ENCODE data around the gene CEACAM7. TPM values are rescaled to one million over a fixed set of nuclear protein-coding genes. Genes with fewer than 3 reads are reported as not detected.

CEACAM7 gene
- total RNA-seq, 1 experiment from 2014 or later, result not detected

DNA sequence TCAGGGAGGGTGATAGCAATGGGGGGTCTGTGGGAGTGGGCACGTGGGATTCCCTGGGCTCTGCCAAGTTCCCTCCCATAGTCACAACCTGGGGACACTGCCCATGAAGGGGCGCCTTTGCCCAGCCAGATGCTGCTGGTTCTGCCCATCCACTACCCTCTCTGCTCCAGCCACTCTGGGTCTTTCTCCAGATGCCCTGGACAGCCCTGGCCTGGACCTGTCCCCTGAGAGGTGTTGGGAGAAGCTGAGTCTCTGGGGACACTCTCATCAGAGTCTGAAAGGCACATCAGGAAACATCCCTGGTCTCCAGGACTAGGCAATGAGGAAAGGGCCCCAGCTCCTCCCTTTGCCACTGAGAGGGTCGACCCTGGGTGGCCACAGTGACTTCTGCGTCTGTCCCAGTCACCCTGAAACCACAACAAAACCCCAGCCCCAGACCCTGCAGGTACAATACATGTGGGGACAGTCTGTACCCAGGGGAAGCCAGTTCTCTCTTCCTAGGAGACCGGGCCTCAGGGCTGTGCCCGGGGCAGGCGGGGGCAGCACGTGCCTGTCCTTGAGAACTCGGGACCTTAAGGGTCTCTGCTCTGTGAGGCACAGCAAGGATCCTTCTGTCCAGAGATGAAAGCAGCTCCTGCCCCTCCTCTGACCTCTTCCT, 9.3 kb upstream of the CEACAM7 start:
- Mint-ChIP-seq H3K4me1 (no peaks in the 10 kb centered on the region), H3K27me3 (ENCODE audit: low read depth) (no peaks in the 10 kb centered on the region; the same call in 1 of the 2 replicates), H3K27ac (no peak overlapping the region), H3K4me3 (no peak overlapping the region), H3K9me3 (peaks cover 82 to 96% of the 10 kb centered on the region in 2 experiments), H3K36me3 (ENCODE audit: insufficient read depth in 1 of 3, low read depth in 3 of 3) (peaks cover 0 to 27% (median 5%) of the 10 kb centered on the region in 3 experiments; a peak in 5 of 7 replicates)
- TF ChIP-seq, protein P1, sequence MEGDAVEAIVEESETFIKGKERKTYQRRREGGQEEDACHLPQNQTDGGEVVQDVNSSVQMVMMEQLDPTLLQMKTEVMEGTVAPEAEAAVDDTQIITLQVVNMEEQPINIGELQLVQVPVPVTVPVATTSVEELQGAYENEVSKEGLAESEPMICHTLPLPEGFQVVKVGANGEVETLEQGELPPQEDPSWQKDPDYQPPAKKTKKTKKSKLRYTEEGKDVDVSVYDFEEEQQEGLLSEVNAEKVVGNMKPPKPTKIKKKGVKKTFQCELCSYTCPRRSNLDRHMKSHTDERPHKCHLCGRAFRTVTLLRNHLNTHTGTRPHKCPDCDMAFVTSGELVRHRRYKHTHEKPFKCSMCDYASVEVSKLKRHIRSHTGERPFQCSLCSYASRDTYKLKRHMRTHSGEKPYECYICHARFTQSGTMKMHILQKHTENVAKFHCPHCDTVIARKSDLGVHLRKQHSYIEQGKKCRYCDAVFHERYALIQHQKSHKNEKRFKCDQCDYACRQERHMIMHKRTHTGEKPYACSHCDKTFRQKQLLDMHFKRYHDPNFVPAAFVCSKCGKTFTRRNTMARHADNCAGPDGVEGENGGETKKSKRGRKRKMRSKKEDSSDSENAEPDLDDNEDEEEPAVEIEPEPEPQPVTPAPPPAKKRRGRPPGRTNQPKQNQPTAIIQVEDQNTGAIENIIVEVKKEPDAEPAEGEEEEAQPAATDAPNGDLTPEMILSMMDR (conservative IDR thresholded peaks at IDR 0.05), result no peak
- H4K20me1 ChIP-seq (ENCODE audit: control insufficient read depth, insufficient read depth, insufficient read length), result no peaks in the 10 kb centered on the region
- H3K4ac ChIP-seq (ENCODE audit: low read depth, low read length), result no peak overlapping the region
- H2BK12ac ChIP-seq (ENCODE audit: insufficient read length, low read depth, low read length), result no peak overlapping the region
- no peak overlapping the region for H3K4me2 ChIP-seq (ENCODE audit: insufficient read depth, insufficient read length, low read length)
- WGBS (ENCODE audit: extremely low coverage, insufficient read length, low lambda C conversion rate), result no CpG with 5 or more reads among the region's 9 CpGs
- H3K9me3 ChIP-seq (ENCODE audit: control insufficient read depth, low read depth, low read length), result peaks cover 51% of the 10 kb centered on the region
- no peak overlapping the region for H2AK5ac ChIP-seq (ENCODE audit: insufficient read length, low read length)
- H4K8ac ChIP-seq (replicated peaks; ENCODE audit: insufficient read length, low read depth, low read length), result no peak overlapping the region
- H3K18ac ChIP-seq (ENCODE audit: insufficient read length, low read depth, low read length), result no peak overlapping the region
- H3K79me1 ChIP-seq (ENCODE audit: insufficient read depth, low read depth, low read length, poor library complexity, severe bottlenecking), result no peaks in the 10 kb centered on the region
- H4K5ac ChIP-seq (ENCODE audit: insufficient read length, low read depth, low read length), result no peak overlapping the region
- H2BK15ac ChIP-seq (ENCODE audit: low read depth, low read length), result no peak overlapping the region
- no peaks in the 10 kb centered on the region for H3K27me3 ChIP-seq (ENCODE audit: insufficient read depth, low read length)
- no peak overlapping the region for H2AFZ ChIP-seq (ENCODE audit: low read length)
- no peak overlapping the region for H3K56ac ChIP-seq (ENCODE audit: insufficient read length, low read depth, low read length)
- no peaks in the 10 kb centered on the region for H3K23me2 ChIP-seq (ENCODE audit: insufficient read length, low read depth, low read length, poor library complexity, severe bottlenecking)
- H3K14ac ChIP-seq (ENCODE audit: insufficient read depth, low read length), result no peak overlapping the region
- no peak overlapping the region for H2BK120ac ChIP-seq (ENCODE audit: low read depth, low read length, poor library complexity, severe bottlenecking)
- no peak overlapping the region for H3K23ac ChIP-seq (ENCODE audit: insufficient read length, low read depth, low read length)
- DNase-seq, result peak; percentile 11
- H2BK5ac ChIP-seq (ENCODE audit: insufficient read length, low read length), result no peak overlapping the region
- H4K91ac ChIP-seq (ENCODE audit: insufficient read length, low read depth, low read length), result no peak overlapping the region
- no peaks in the 10 kb centered on the region for H3K4me1 ChIP-seq (ENCODE audit: insufficient read depth, low read length)
- H2BK20ac ChIP-seq (ENCODE audit: low read depth, low read length, poor library complexity, severe bottlenecking), result no peak overlapping the region
- H3T11ph ChIP-seq (ENCODE audit: low read length), result no peak overlapping the region
- H3K27ac ChIP-seq (ENCODE audit: insufficient read length, low read depth, low read length), result no peak overlapping the region
- H3K9ac ChIP-seq (ENCODE audit: extremely low read depth, insufficient read length, low read length), result no peak overlapping the region
- no peaks in the 10 kb centered on the region for H3K79me2 ChIP-seq (ENCODE audit: insufficient read depth, low read length)
